Mucosa of descending colon (tissue), 3 donors: Measurements from ENCODE around the gene LTB4R. TPM values are rescaled to one million over a fixed set of nuclear protein-coding genes. Genes with fewer than 3 reads are reported as not detected.

Experiments
- ATAC-seq: fragments of 200-7000 bp; cut with Tn5 transposase; one replicate; pipeline ENCODE4 v1.9.1; 2020; ENCODE audit warnings: mild to moderate bottlenecking, moderate library complexity
- DNase-seq, 3 donors: peaks; one replicate each; pipeline ENCODE4 v3.0.0-alpha.2; 2020
- H3K36me3 ChIP-seq: fragments of 200-600 bp; one replicate; pipeline ENCODE4 v1.8.0; 2021; ENCODE audit warnings: low read depth, mild to moderate bottlenecking
- H3K4me1 ChIP-seq: fragments of 200-600 bp; one replicate; pipeline ENCODE4 v1.8.0; 2021; ENCODE audit warnings: low read depth, mild to moderate bottlenecking
- H3K4me3 ChIP-seq: fragments of 200-600 bp; one replicate; pipeline ENCODE4 v1.8.0; 2021; ENCODE audit warnings: mild to moderate bottlenecking
- H3K9me3 ChIP-seq: fragments of 200-600 bp; one replicate; pipeline ENCODE4 v1.8.0; 2021; ENCODE audit warnings: mild to moderate bottlenecking
- intact Hi-C, 2 donors: fragments of 100-400 bp; cut with DNase I in 1 of 2; cut with micrococcal nuclease in 1 of 2; formaldehyde crosslinking; loops; one replicate each; pipeline versions ENCODE4 v1.11.0 to v1.11.1; 2022; cut with DNase I, micrococcal nuclease
- total RNA-seq, 3 donors: library from RNA; stranded (reverse); fragmentation: NEBNext Ultra II Directional in 2 of 3; extraction: Animal tissue kit (Norgen Biotek cat#: 25700) in 2 of 3; gene quantifications; one replicate each; pipeline versions ENCODE4 v1.2.1 to v1.2.4, GENCODE V29; 2021 to 2023
- TF ChIP-seq, protein P1 (sequence below): fragments of 200-600 bp; IDR thresholded peaks from one replicate; pipeline ENCODE4 v1.8.0; 2022; ENCODE audit warnings: antibody characterized with exemption, mild to moderate bottlenecking
- donor health status: DM: no; HTN: no; CAD: no; lungs with moderate emphysema.
- donor health status: DM: no; HTN: no; CAD: no.
- donor health status: DM: no; HTN: yes; CAD: no.

Gene LTB4R
- total RNA-seq, 3 donors from 2014 or later = 3.4 to 6.1 (median 3.8) TPM

DNA sequence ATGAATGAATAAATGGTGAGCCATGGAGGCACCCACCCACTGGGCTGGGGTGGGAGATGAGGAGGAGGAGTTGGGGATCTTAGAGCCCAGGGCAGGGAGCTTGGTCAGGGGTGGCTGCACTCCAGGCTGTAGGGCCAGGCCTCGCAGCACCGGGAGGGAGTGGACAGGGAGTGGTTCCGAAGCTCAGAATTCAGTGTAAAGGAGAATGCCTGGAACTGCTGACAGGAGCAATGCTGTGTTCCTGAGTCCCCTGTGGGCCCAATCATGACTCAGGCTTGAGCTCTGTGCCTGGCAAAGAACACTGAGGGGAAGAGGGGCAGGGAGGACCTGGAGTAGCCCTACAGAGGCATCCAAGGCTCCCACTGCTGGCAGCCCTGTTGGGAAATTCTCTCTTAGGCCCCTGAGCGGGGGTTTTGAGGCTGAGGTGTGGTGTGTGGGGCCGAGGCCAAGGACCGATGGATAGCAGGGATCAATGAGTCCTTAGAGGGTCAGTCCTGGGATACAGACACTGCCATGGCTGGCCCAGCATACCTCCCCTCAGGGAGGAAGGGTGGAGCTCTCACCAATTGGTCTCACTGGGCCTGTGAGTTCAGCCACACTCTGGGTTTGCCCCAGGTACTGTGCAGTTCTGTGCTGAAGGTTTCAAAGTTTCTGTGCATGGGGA is 30.4 kb upstream of the LTB4R start:
- ATAC-seq (no peak), DNase-seq (peak in 1 of 3 donors; percentile 7)
- TF ChIP-seq, protein P1, sequence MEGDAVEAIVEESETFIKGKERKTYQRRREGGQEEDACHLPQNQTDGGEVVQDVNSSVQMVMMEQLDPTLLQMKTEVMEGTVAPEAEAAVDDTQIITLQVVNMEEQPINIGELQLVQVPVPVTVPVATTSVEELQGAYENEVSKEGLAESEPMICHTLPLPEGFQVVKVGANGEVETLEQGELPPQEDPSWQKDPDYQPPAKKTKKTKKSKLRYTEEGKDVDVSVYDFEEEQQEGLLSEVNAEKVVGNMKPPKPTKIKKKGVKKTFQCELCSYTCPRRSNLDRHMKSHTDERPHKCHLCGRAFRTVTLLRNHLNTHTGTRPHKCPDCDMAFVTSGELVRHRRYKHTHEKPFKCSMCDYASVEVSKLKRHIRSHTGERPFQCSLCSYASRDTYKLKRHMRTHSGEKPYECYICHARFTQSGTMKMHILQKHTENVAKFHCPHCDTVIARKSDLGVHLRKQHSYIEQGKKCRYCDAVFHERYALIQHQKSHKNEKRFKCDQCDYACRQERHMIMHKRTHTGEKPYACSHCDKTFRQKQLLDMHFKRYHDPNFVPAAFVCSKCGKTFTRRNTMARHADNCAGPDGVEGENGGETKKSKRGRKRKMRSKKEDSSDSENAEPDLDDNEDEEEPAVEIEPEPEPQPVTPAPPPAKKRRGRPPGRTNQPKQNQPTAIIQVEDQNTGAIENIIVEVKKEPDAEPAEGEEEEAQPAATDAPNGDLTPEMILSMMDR = no peak
- no peaks in the 10 kb centered on the region for H3K4me1 ChIP-seq
- no peak overlapping the region for H3K4me3 ChIP-seq
- H3K36me3 ChIP-seq = no peaks in the 10 kb centered on the region
- intact Hi-C loops = no loop called here
- no peaks in the 10 kb centered on the region for H3K9me3 ChIP-seq

DNA sequence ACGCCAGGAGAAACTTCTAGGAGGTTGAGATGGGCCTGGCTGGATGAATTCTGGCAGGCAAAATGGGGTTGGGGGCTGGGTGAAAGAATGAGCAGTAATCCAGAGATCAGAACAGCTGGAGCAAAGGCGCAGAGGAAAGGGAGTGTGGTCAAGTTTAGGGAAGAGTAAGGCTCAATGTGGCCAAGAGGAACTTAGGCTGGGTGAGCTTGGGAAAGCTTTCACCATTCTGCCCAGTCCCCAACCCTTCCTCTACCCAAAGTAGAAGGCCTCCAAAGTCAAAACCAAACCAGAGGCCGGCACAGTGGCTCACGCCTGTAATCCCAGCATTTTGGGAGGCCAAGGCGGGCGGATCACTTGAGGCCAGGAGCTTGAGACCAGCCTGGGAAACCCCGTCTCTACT is 29.7 kb upstream of the LTB4R start:
- Histone ChIP-seq H3K4me1 (no peaks in the 10 kb centered on the region), H3K4me3 (no peak overlapping the region), H3K36me3 (no peaks in the 10 kb centered on the region), H3K9me3 (no peaks in the 10 kb centered on the region)
- DNase-seq (no peak), ATAC-seq (no peak)
- TF ChIP-seq, protein P1 = no peak
- intact Hi-C loops = no loop called here

DNA sequence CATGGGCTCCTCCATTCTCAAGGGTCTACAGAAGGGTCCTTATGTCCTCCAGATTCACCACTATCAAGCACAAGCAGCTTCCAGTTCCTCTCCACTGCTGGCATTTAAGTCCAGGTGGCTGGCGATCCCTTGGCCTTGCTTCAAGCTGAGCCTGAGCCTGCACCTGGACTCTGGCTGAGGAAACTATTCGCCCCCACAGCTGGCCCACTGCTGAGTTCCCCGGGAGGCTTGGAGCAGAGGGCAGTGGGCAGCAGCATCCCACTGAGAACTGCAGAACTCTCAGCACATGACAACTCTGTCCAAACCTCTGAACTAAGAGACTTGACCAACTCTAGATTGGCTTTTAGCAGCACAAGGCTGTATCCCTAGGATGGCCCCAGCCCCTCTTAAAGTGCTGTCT is 28.6 kb upstream of the LTB4R start:
- Histone ChIP-seq H3K9me3 (no peaks in the 10 kb centered on the region), H3K4me1 (no peaks in the 10 kb centered on the region), H3K4me3 (no peak overlapping the region), H3K36me3 (no peaks in the 10 kb centered on the region)
- ATAC-seq (no peak), DNase-seq (no peak)
- TF ChIP-seq, protein P1 = no peak
- intact Hi-C loops = no loop called here

DNA sequence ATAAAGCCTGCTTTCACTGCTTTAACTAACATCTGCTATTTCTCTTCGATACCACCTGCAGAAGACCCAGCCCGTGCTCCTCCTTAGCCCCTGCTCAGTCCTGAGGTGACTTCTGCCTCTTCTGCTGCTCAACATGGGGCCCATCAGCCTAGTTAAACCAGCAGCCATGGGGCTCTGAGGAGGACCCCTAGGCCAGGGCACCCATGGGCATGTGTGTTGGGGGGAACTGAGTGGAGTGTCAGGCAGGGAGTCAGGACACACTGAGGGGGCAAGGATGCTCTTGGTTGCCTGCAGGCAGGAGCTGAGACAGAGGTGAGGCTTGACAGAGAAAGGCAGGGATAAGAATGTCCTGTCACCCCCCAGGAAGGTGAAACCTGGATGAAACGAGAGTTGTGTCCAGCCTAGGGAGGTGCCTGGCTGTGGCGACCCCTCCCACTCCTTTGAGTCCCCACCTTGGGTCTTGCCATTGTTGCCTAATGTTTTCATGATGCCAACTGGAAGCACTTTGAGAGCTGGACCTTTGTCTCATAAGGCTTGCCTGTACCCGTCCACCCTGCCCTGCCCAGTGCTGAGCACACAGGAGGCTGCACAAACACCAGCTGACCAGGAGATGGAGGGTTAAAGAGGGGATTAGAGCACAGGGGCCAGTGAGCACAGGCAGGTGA is 27.4 kb upstream of the LTB4R start:
- H3K9me3 ChIP-seq = no peaks in the 10 kb centered on the region
- H3K36me3 ChIP-seq = no peaks in the 10 kb centered on the region
- no peaks in the 10 kb centered on the region for H3K4me1 ChIP-seq
- DNase-seq = no peak
- intact Hi-C loops = no loop called here
- H3K4me3 ChIP-seq = no peak overlapping the region
- TF ChIP-seq, protein P1 = no peak
- no peak for ATAC-seq

DNA sequence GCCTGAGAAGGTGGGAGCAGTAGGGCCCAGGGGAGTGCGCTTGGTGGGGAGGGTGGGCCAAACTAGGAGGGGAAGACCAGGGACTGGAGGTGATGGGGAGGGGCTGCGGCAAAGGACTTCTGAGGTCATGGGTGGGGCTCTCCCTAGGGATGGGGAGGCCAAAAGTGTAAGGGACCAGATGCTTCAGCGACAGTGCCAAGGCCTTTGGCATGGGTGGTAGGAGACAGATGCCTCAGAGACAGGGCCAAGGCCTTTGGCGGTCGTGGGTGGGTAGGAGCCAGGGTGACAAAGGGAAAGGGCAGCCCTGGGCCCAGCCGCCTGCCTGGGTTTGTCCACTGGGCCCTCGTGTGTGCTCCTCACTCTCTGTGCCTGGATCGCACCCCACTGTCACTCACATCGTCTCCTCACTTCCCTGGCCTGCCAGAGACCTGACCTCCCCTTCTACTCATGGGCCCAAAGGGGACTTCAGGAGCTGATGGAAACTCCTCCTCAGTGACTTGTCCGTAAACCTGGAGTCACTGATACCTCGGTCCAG is 26.7 kb upstream of the LTB4R start:
- DNase-seq (no peak), ATAC-seq (no peak)
- TF ChIP-seq, protein P1 = no peak

More for the DNA sequence above, 26.7 kb upstream of the LTB4R start:
- H3K9me3 ChIP-seq = no peaks in the 10 kb centered on the region
- no peak overlapping the region for H3K4me3 ChIP-seq
- H3K36me3 ChIP-seq = no peaks in the 10 kb centered on the region
- intact Hi-C loops = no loop called here
- H3K4me1 ChIP-seq = no peaks in the 10 kb centered on the region
